Measurements from ENCODE around the gene HSPBAP1. TPM values are rescaled to one million over a fixed set of nuclear protein-coding genes. Genes with fewer than 3 reads are reported as not detected.

Gene HSPBAP1
- total and polyA plus RNA-seq, 9 donors: 5.3 to 12.8 (median 9.3) TPM

DNA sequence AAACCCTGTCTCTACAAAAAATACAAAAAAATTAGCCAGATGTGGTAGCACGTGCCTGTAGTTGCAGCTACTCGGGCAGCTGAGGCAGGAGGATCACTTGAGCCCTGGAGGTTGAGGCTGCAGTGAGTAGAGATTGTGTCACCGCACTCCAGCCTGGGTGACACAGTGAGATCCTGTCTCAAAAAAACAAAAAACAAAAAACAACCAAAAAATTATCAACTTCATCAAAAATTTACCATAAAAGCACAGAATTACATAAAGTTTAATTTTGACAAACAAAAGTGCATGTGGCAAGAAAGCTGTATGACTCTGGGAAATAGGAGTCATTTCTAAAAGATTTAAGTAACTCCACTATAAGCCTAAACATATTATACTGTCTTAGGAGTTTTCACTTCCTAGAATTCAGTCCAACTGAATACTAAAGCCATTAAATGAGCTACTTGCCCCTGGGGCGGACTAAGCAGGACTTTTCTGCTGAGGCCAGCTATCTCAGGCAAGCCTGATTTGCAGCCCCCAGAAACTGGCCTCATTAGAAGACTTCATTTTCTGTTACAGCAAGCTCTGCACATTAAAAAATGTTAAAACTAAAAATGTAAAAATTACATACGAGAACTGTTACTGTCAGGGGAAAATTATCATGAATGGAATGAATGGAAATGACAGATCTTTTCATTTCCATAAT lies 23.0 kb downstream of the HSPBAP1 start:
- intact Hi-C loops (cut with DNase I): no loop called here
- no peaks in the 10 kb centered on the region for H3K9me3 ChIP-seq
- WGBS, 3 donors: 90 to 97% (median 95%) methylated on average over 5 of the region's 5 CpGs
- no peaks in the 10 kb centered on the region for H3K36me3 ChIP-seq
- no peaks in the 10 kb centered on the region for H3K27me3 ChIP-seq
- H3K4me1 ChIP-seq (ENCODE audit: insufficient read depth): no peaks in the 10 kb centered on the region
- TF ChIP-seq, protein P1, sequence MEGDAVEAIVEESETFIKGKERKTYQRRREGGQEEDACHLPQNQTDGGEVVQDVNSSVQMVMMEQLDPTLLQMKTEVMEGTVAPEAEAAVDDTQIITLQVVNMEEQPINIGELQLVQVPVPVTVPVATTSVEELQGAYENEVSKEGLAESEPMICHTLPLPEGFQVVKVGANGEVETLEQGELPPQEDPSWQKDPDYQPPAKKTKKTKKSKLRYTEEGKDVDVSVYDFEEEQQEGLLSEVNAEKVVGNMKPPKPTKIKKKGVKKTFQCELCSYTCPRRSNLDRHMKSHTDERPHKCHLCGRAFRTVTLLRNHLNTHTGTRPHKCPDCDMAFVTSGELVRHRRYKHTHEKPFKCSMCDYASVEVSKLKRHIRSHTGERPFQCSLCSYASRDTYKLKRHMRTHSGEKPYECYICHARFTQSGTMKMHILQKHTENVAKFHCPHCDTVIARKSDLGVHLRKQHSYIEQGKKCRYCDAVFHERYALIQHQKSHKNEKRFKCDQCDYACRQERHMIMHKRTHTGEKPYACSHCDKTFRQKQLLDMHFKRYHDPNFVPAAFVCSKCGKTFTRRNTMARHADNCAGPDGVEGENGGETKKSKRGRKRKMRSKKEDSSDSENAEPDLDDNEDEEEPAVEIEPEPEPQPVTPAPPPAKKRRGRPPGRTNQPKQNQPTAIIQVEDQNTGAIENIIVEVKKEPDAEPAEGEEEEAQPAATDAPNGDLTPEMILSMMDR (IDR thresholded peaks at IDR 0.05): no peak
- TF ChIP-seq POLR2A (IDR thresholded peaks at IDR 0.05) (no peak), EP300 (IDR thresholded peaks at IDR 0.05) (no peak)
- H3K27ac ChIP-seq: no peak overlapping the region
- no peak overlapping the region for H3K4me3 ChIP-seq
- DNase-seq: no peak

DNA sequence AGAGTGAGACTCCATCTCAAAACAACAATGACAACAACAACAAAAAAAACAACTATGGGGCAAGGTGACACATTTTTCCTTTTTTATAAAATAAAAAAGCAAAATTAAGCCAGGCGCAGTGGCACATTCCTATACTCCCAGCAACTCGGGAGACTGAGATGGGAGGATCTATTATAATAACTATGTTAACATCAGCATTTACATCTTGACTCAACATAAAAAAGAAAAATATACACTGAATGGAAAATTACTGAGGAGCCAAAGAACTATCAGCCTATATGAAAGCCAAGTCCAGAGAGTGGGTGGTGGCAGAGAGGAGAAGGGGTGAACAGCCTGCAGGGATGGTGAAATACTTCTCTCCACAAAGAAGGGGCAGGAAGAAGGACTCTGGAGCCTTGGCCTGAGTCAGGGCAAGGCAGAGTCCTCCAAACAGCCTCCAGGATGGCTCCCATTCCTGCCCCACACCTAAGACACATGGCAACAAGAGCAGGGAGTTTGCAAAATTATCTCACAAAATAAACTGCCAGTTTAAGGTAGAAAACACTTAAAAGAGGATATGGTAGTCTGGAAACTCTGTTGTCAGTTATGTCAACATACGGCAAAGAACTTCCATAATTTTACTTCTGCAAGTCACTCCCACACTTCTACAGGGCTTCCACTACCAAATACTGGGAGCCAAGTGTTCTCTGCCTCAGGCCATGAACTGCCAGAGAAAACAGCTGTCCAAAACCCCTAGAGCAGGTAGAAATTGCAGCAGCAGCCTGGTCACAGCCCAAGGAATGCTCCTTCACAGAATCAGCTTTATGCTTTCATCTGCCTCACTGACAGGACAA lies 25.9 kb downstream of the HSPBAP1 start:
- no peaks in the 10 kb centered on the region for H3K9me3 ChIP-seq
- H3K4me1 ChIP-seq (ENCODE audit: insufficient read depth): no peaks in the 10 kb centered on the region
- DNase-seq: no peak
- no peak overlapping the region for H3K4me3 ChIP-seq
- WGBS, 3 donors: 78 to 83% (median 80%) methylated on average over 3 of the region's 3 CpGs
- no peaks in the 10 kb centered on the region for H3K27me3 ChIP-seq
- no peak overlapping the region for H3K27ac ChIP-seq
- intact Hi-C loops (cut with DNase I): no loop called here
- H3K36me3 ChIP-seq: no peaks in the 10 kb centered on the region
- TF ChIP-seq EP300 (IDR thresholded peaks at IDR 0.05): no peak
- TF ChIP-seq, protein P1 (IDR thresholded peaks at IDR 0.05): no peak
- no peak for TF ChIP-seq POLR2A (IDR thresholded peaks at IDR 0.05)

DNA sequence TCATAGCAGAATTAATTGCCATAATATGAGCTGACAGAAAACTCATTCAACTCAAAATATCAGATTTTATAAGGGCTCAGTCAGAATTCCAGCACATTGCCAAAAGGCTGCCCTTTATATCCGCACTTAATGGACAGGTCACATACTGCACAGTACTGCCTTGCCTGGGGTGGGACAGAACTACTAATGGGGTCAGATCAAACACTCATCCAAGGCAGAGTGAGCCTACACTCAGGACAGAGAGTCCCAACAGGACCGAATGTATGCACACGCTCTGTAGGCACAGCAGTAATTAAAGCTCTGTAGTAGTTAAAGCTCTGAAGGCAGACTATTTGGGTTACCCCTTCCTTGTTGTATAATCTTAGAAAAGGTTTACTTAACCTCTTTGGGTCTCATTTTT lies 27.2 kb downstream of the HSPBAP1 start:
- no peak for DNase-seq
- no peak overlapping the region for H3K4me3 ChIP-seq
- TF ChIP-seq POLR2A (IDR thresholded peaks at IDR 0.05) (no peak), EP300 (IDR thresholded peaks at IDR 0.05) (no peak)
- TF ChIP-seq, protein P1 (IDR thresholded peaks at IDR 0.05): no peak
- WGBS, 3 donors: 95 to 97% (median 96%) methylated on average over 3 of the region's 3 CpGs
- no peak overlapping the region for H3K27ac ChIP-seq
- no peaks in the 10 kb centered on the region for H3K36me3 ChIP-seq
- H3K4me1 ChIP-seq (ENCODE audit: insufficient read depth): no peaks in the 10 kb centered on the region
- H3K9me3 ChIP-seq: no peaks in the 10 kb centered on the region
- H3K27me3 ChIP-seq: no peaks in the 10 kb centered on the region
- intact Hi-C loops (cut with DNase I): no loop called here

DNA sequence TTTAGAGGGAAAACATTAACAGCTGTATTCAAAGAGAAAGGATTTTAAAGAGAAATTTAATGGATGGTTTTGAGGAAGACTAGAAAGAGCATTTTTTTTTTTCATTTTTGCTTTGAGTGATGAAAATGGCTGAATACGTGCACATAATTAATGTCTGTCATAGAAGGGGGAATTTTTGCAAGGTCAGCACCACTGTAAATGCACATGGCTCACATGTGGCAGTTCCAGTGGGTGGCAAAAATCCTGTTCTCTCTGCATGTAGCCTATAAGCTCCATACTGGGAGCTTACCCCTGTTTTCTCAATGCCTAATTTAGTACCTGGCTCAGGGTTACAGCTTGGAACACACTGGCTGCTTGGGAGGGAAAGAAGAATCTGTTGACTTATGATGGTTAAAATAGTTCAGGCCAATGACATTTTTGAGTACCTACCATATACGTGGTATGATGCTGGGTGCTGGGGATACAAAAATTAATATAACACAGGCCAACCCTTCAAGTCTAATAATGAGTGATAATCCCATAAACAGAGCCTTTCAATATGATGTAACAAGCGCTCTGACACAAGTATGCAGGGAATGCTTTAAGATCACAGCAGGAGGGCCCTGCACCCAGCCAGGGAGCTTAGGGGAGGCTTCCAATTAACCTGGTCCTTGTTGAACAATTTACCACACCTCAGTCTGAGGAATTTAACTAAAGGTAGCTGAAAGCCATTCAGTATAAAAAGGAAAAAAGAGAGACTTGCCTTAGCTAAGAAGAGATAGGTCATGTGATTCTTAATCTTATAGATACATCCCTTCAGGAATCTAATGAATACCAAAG lies 33.0 kb downstream of the HSPBAP1 start:
- Histone ChIP-seq H3K4me1 (ENCODE audit: insufficient read depth) (peaks cover 4% of the 10 kb centered on the region), H3K36me3 (no peaks in the 10 kb centered on the region), H3K4me3 (no peak overlapping the region), H3K9me3 (no peaks in the 10 kb centered on the region), H3K27ac (no peak overlapping the region), H3K27me3 (no peaks in the 10 kb centered on the region)
- intact Hi-C loops (cut with DNase I): no loop called here
- 44 to 48% (median 47%) methylated on average over 3 of the region's 3 CpGs for WGBS, 3 donors
- no peak for DNase-seq
- TF ChIP-seq POLR2A (IDR thresholded peaks at IDR 0.05): no peak
- no peak for TF ChIP-seq EP300 (IDR thresholded peaks at IDR 0.05)
- TF ChIP-seq, protein P1 (IDR thresholded peaks at IDR 0.05): no peak

All from ovary (tissue), 9 donors.